ENCODE measurements around the gene TNFSF15.

Gene TNFSF15

GRCh38 chr9:114824110-114824509 lies 18.3 kb upstream of the TNFSF15 start:
- peak; percentile 84 for DNase-seq (ENCODE audit: low read depth)

DNA sequence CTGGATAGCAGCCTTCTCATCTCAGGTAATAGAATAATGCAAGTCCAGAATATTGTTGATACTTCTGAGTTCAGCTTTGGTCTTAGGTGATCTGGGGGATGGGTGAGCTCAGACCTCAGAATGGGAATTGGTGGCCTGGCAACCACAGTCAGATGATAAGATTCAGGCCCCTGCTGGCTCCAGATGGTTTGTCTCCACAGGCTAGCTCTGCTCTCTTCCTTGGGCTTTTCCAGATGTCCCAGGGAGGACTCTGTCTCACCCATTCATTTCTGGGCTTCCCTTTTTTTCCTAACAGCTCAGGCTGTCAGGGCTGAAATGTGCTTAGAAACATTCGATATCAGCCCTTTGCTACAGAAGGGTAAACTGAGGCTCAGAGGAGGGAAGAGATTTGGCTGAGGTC lies 17.6 kb upstream of the TNFSF15 start:
- DNase-seq (ENCODE audit: low read depth): no peak

- DNase-seq (ENCODE audit: low read depth): no peak
These were observed 16.9 kb upstream of the TNFSF15 start for GRCh38 chr9:114822708-114823107.

- DNase-seq (ENCODE audit: low read depth): no peak
These were observed 15.1 kb upstream of the TNFSF15 start for GRCh38 chr9:114820776-114821501.

DNA sequence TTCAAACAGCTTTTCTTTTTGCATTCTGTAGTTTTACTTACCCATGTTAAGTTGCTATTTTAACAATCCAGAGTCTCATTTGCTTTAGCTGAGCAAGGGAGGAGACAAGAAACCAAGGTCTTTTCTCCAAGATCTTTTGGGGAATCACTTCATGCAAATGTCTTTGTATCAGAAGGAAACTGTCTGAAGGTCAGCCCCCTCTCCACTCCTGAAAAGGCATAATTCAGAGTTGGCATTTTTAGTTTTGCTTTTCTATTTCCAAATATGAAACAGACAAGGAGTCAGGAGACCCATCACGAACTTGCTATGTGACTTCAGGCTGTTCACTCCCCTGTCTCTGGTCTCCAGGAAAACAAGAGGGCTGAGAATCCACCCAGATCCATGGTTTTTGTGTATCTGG lies 12.3 kb upstream of the TNFSF15 start:
- no peak for DNase-seq (ENCODE audit: low read depth)

- DNase-seq (ENCODE audit: low read depth): peak; percentile 24
These were observed 8.0 kb upstream of the TNFSF15 start for GRCh38 chr9:114813717-114814418.

DNA sequence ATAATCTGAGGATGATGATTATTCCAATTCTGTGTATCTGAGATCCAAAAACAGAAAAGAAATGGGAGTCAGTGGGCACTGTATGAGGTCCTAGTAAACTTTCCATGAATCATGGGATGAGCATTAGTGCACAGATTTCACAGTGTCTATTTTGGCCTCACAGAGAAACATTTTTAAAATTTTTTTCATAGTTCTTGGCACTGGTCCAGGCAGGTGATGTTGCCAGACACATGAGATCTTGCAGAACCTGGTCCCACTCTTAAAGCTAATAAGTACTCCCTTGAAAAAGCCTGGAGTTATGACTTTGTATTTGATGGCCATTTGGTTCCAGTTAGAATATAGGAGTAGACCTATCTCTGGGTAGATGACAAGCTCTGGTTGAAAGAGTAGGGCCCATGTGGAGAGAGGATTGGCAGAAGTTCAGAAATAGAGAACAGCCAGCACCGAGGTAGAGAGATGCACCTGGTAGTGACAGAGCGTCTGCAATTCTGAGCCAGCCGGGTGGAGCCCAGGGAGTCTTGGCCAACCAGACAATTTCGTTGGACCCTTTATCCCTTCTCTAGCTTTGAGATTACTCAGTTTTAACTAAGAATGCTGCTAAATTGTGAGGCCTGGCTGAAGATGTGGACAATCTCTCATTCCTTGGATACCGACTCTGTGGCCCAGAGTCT lies 6.3 kb upstream of the TNFSF15 start:
- no peak for DNase-seq (ENCODE audit: low read depth)

- DNase-seq (ENCODE audit: low read depth): no peak
These were observed 5.5 kb upstream of the TNFSF15 start for GRCh38 chr9:114811301-114811700.

DNA sequence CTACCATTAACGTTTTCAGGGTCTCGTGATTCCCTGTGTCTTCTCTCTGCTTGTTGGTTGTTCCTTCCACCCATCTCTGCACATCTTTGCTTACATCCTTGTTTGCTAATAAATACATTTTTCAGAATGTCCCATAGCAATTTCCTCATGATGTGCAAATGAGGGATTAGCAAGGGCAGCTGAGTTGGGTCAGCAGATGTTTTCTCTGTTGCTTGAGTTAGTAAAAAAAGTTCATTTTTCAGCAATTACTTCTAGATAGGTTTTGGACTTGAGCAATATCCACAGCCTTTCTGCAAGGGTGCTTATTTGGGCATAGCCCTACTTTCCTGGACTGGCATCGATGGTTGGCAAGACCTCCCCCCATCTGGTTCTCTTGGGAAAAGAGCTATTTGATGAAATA lies 4.8 kb upstream of the TNFSF15 start:
- DNase-seq (ENCODE audit: low read depth): no peak

DNA sequence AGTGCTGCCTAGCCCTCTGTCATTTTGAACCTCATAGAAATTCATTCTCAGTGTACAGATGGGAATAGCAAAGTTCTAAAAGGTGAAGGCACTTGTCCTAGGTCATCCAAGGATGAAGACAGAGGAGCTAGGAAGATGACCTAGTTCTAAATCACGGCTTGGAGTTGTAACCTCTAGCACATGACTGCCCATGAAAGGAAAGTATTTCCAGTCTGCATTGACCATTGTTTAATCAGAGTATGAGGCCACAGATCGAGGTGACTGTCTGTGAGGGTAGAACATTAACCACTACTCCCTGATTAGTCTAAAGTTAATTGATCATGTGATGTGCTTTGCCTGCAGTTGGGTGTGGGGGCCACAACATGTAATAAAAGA lies 674 bp upstream of the TNFSF15 start:
- DNase-seq (ENCODE audit: low read depth): no peak

GRCh38 chr9:114804505-114804904 lies 1.3 kb downstream of the TNFSF15 start:
- peak; percentile 94 for DNase-seq (ENCODE audit: low read depth)

- DNase-seq (ENCODE audit: low read depth): peak; percentile 41
These were observed 2.2 kb downstream of the TNFSF15 start for GRCh38 chr9:114803479-114804265.

GRCh38 chr9:114799925-114800324 lies 5.9 kb downstream of the TNFSF15 start:
- DNase-seq (ENCODE audit: low read depth): no peak

DNA sequence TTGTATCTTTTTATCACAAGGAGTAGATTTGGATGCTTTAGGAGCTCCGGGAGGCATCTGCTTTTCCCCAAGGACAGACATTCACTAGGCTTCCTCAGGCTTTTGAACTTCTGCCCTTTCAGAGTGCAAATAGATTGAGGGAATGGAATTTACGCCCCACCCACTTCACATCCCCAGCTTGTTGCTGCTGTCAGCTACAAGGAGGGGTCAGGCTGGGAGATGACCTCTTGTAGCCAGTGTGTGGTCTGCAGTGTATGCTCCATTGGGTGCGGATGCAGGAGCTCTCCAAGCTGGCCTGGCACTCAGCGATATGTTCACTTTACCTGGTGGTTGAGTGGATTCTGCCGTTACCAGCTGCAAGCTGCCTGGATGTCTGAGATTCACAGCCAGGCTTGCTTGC lies 6.4 kb downstream of the TNFSF15 start:
- no peak for DNase-seq (ENCODE audit: low read depth)

DNA sequence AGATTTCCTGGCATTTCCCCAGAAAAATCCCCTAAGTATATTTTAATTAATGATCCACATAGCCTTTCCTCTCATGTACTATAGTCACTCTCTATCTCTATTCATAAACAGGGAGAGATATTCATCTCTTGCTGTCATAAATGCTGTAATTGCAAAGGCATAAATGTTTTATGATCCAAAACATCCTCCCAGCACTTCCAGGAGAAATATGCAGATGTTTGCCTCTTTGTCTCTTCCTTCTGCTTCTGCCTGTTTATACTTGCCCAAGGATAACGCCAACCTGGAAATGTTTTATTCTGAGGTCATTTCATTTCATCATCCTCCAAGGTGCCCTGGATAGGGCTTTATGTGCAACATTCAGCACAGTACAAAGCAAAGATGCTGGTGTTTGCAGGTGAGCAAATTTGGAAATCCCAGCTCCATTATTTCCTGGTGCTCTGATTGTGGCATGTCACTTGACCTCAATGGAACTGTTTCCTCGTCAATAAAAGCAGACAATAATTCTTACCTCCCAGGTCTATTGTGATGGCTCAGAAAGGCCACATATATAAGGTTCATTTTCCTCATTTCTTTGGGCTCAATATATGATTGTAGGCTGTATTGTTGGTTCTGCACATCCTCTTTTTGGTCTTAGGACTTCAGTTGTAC lies 6.9 kb downstream of the TNFSF15 start:
- DNase-seq (ENCODE audit: low read depth): no peak

DNA sequence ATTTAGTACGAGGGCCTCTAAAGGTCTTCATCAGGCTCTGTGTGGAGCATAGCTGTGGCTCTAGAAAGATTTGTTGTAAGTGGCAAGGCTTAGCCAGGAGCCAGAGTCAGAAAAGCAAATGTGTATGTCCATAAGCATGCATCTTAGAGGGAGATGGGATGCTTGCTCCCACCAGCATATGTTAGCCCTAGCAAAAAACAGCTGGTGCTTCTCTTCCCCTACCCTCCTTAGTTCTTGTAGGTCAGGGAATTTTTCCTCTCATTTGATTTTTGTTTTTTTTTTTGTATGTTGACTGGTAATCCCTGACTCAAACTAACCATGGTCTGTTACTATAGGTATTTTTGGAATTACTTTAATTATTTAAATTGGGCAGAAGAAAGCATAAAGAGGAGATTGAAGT lies 7.7 kb downstream of the TNFSF15 start:
- no peak for DNase-seq (ENCODE audit: low read depth)

- DNase-seq (ENCODE audit: low read depth): no peak
These were observed 13.4 kb downstream of the TNFSF15 start for GRCh38 chr9:114792396-114792795.

DNA sequence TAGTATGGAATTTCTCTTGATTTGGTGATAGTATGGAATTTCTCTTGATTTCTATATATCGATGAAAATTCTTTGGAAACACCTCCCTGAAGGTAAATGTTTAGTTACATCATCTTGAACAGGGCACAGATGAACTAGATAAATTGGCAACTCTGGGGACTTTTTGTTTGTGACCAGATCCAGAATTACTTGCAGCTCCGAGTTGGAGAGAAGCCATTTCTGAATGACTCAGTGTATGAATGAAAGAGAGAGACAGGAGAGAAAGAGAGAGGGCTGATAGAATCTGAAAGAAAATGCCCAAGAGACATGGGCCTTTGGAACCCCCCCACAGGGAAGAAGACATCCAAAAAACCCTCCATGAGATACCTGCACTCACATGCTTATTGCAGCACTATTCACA lies 14.1 kb downstream of the TNFSF15 start:
- peak; percentile 31 for DNase-seq (ENCODE audit: low read depth)

- DNase-seq (ENCODE audit: low read depth): no peak
These were observed 14.5 kb downstream of the TNFSF15 start for GRCh38 chr9:114791312-114791711.

GRCh38 chr9:114790521-114790920 lies 15.3 kb downstream of the TNFSF15 start:
- peak; percentile 16 for DNase-seq (ENCODE audit: low read depth)

- DNase-seq (ENCODE audit: low read depth): peak; percentile 16
These were observed 16.8 kb downstream of the TNFSF15 start for GRCh38 chr9:114789006-114789405.

All from iris pigment epithelial cell (primary cell).